Measurements from ENCODE around the gene NUMB. TPM values are rescaled to one million over a fixed set of nuclear protein-coding genes. Genes with fewer than 3 reads are reported as not detected.

The NUMB gene
- 100 to 1,000 TPM; 105 to 125 (median 117) TPM for total RNA-seq

DNA sequence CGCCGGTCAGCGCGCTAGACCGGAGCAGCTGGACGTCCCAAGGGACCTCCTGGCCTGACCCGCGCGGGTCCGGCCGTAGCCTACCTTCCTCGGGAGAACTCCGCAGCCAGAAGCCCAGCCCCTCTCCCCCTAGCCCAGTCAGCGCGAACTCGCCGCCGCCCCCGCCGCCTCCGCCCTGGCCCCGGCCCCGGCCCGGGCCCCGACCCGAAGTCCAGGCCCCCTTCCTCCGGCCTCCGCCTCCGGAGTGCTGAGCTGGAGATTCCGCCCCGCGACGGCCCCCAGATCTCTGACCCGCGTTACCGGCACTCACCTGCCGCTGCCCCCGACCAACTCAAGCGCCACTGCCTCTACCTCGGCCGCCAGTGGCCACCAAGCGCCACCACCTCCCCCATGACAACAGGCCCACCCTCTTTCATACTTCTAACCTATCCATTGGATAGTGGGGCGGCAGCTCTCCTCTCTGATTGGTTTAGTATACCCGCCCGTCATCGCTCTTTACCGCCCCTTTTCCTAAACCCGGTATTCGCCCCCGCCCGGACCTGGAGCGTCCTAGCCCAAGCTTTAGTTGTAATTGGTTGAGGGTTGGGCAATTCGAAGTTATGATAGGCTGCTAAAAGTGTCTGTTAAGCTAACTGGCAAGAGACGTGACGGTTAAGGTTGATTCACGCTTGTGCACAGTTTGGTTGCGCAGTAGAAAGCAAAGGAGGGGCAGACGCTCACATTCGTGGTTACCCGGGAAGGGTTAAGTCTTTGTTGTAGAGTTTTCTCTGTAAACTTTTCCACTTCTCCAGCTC, at the start of gene NUMB:
TSS of gene NUMB (minus strand) at position 364 of the 794 bp plus-strand sequence. CDS start 102,795 bp downstream, outside the sequence.
- peaks cover 0 to 63% (median 6%) of the 10 kb centered on the region in 4 donors for H3K4me1 ChIP-seq

GRCh38 chr14:73503648-73504047, 45.3 kb upstream of the NUMB start:
- DNase-seq, result no peak
- H3K4me1 ChIP-seq, result no peaks in the 10 kb centered on the region
- no peak overlapping the region for H3K4me3 ChIP-seq
- H3K9me3 ChIP-seq, result no peaks in the 10 kb centered on the region
- no peak overlapping the region for H3K27ac ChIP-seq
- no peaks in the 10 kb centered on the region for H3K27me3 ChIP-seq
- TF ChIP-seq CTCF (IDR thresholded peaks at IDR 0.05), result no peak
- no peak for TF ChIP-seq POLR2A (IDR thresholded peaks at IDR 0.05)
- no peaks in the 10 kb centered on the region for H3K36me3 ChIP-seq

More for the DNA sequence above, at the start of gene NUMB:
- DNase-seq, result peak; percentile 94 to 99 (median 98)
- no peaks in the 10 kb centered on the region for H3K36me3 ChIP-seq
- no peaks in the 10 kb centered on the region for H3K27me3 ChIP-seq
- no peaks in the 10 kb centered on the region for H3K9me3 ChIP-seq
- peak within 1 kb of the TSS; percentile 93 to 97 (median 94) for H3K27ac ChIP-seq
- peak in 3 of 6 experiments; percentile 32 to 39 (median 37) for TF ChIP-seq CTCF (IDR thresholded peaks at IDR 0.05)
- peak; percentile 77 to 89 for TF ChIP-seq POLR2A (IDR thresholded peaks at IDR 0.05)
- H3K4me3 ChIP-seq, result peak within 1 kb of the TSS; percentile 95 to 99 (median 96)

DNA sequence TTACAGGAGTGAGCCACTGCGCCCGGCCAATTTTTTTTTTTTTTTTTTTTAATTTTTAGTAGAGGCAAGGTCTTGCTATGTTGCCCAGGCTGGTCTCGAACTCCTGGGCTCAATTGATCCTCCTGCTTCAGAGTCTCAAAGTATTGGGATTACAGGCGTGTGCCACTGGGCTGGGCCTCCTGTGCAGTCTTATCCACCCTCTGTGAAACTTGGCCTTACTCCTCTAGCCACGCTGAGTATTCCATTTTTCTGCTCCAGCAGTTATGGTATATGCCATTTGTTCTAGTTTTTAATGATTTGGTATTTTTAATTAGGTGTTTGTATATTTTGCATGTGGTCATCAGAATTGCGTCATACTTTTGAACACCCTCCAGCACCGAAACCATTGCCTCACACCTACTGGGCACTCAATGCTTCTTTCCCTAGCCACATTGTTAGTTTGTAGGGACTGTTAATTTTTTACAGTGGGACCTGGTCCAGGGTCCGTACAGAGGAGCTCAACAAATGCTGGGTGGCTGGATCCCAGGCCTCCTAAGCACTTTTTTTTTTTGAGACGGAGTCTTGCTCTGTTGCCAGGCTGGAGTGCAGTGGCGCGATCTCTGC, 43.8 kb upstream of the NUMB start:
- no peak for TF ChIP-seq POLR2A (IDR thresholded peaks at IDR 0.05)
- no peak for TF ChIP-seq CTCF (IDR thresholded peaks at IDR 0.05)
- Histone ChIP-seq H3K36me3 (no peaks in the 10 kb centered on the region), H3K9me3 (no peaks in the 10 kb centered on the region), H3K4me1 (no peaks in the 10 kb centered on the region), H3K4me3 (no peak overlapping the region), H3K27ac (no peak overlapping the region), H3K27me3 (no peaks in the 10 kb centered on the region)
- DNase-seq, result no peak

DNA sequence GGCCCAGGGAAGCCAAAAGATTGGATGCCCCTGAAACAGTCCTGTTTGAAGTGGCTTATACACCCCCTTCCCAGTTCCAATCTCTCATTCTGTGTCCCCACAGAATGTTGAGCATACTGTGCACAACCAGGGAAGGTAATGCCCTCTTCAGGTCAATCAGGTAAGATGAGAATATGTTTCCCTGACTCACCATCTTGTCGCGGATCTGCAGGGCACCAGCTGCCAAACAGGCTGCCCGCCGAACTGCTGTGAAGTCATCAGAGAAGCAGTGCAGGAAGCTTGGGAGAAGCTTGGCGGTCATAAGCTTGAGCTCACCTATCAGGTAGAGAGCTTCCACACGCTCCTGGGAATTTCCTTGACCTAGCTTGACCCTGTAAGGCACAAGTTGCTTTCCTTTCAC, 42.0 kb upstream of the NUMB start:
- no peaks in the 10 kb centered on the region for H3K27me3 ChIP-seq
- no peak overlapping the region for H3K27ac ChIP-seq
- no peaks in the 10 kb centered on the region for H3K36me3 ChIP-seq
- H3K4me3 ChIP-seq, result no peak overlapping the region
- H3K4me1 ChIP-seq, result no peaks in the 10 kb centered on the region
- no peak for TF ChIP-seq POLR2A (IDR thresholded peaks at IDR 0.05)
- no peak for TF ChIP-seq CTCF (IDR thresholded peaks at IDR 0.05)
- no peaks in the 10 kb centered on the region for H3K9me3 ChIP-seq
- no peak for DNase-seq

DNA sequence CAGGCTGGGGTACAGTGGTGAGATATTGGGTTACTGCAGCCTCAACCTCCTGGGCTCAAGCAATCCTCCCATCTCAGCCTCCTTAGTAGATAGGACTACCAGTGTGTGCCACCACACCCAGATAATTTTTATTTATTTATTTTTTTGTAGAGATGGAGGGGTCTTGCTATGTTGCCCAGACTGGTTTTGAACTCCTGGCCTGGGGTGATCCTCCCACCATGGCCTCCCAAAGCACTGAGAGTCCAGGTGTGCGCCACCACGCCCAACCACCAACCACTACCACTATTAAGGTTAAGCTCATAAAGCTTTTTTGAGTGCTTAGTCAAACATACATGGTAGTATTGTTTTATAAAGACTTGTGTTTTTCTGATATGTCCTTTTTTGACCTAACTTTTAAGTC, 36.2 kb upstream of the NUMB start:
- no peak for DNase-seq
- H3K27me3 ChIP-seq, result no peaks in the 10 kb centered on the region
- TF ChIP-seq CTCF (IDR thresholded peaks at IDR 0.05), result no peak
- no peak for TF ChIP-seq POLR2A (IDR thresholded peaks at IDR 0.05)

More for the DNA sequence above, 36.2 kb upstream of the NUMB start:
- peaks cover 0 to 22% (median 9%) of the 10 kb centered on the region in 4 donors for H3K4me1 ChIP-seq
- H3K4me3 ChIP-seq, result no peak overlapping the region
- no peaks in the 10 kb centered on the region for H3K9me3 ChIP-seq
- H3K36me3 ChIP-seq, result no peaks in the 10 kb centered on the region
- H3K27ac ChIP-seq, result no peak overlapping the region
